GM19438 (cell line): ENCODE results near the gene G3BP2.
"Not testable (repeated sequence)": the region's sequence is repeated elsewhere in the genome, so short reads cannot be mapped to it uniquely, and the experiment has no call there.

Experiments
- ATAC-seq: cut with Tn5 transposase; IDR thresholded peaks from one replicate; pipeline ENCODE4 v1.9.1; 2021; ENCODE audit warnings: low read depth; ENCODE audit not compliant: unreplicated experiment

Gene G3BP2

DNA sequence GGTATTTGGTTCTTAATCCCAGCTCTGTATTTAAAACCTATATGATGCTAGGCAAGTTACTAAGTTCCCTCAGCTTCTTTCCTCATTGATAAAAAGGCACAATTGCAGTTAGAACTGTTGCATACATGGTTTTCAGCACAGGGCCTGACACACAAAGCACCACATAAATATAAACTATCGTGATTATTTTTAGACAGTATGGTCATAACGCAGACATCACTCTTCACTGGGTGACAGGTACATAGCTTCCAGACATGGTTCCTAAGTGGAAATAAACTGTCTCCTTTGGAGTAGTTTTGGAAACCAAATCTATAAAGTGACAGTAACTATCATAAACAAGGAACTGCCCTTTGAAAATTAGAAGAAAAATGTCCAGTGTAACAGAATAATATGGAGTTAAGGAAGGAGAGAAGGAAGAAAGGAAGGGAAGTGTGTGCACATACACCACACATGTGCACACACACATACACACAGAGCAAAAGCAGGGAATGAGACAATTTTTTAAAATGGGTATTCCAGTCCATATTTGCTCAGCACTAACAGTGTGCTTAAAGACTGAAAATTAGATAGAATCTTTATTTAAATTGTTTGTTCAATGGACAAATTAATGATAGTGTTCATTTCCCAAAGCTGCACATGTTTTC, 12.5 kb upstream of the G3BP2 start:
- no peak for ATAC-seq

GRCh38 chr4:75683482-75684155, 10.4 kb upstream of the G3BP2 start:
- no peak for ATAC-seq

- no peak for ATAC-seq
Observed at GRCh38 chr4:75679876-75680575, 6.8 kb upstream of the G3BP2 start.

DNA sequence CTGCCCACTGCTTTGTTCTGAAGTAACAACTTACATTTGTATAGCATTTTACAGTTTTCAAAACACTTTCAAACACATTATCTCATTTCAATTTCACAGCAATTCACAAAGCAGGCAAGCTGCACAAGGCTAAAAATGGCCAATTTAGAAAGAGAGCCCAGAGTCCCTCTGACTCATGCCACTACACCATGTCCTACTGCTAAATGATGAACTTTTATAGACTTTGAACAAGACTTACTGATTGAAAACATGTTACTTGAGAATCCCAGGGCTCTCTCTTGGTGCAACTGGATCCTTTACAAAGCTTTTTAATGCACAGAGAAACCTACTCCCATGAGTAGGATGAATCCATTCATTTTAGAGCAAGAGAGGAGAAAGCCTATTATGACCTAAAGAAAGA, 5.8 kb upstream of the G3BP2 start:
- no peak for ATAC-seq

DNA sequence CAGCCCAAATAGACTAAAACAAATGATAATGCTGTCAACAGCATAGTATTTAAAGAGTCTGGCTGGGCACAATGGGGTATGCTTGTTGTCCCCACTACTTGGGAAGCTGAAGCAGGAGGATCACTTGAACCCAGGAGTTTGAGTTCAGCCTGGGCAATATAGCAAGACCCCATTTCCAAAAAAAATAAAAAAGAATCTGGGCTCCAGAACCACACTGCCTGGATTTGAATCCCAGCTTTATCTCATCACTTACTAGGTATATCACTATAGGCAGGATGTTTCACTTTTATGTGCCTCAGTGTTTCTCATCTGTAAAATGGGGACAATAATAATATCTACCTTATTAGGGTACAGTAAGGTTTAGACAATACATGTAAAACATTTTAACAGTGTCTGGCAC, 5.3 kb upstream of the G3BP2 start:
- ATAC-seq, result no peak

- ATAC-seq, result no peak
Observed at GRCh38 chr4:75675004-75675531, 1.9 kb upstream of the G3BP2 start.

- ATAC-seq, result no peak
Observed at GRCh38 chr4:75673959-75674328, 733 bp upstream of the G3BP2 start.

DNA sequence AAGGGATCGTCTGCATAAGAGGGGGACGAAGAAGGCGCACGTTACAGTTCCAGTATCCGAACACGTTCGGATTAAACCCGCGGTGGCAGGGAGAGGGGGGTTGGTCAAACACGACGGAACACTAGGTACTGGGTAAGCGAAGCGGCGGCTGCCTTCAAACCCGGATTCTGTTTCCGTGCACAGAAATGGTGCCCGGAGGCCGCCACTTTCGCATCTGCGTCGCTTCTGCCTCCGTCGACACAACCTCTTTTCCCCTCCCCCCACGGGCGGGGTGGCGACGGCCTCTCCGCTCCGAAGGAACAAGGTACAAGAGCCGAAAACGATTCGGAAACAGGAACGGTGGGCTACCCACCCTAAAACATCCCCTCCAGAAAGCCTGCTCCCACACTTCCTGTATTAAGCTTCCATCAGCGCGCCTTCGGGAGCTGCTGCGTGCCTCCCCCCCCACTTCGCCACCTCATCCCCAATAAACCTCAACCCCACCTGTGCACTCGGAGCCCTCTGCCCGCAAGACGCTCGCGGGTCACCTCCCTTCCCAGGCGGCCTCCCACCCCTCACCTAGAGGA, 667 bp downstream of the G3BP2 start:
- ATAC-seq, result peak; percentile 31

- ATAC-seq, result no peak
Observed at GRCh38 chr4:75671802-75672421, 1.3 kb downstream of the G3BP2 start.

GRCh38 chr4:75668596-75668995, 4.6 kb downstream of the G3BP2 start:
- no peak for ATAC-seq

- not testable (repeated sequence) for ATAC-seq
Observed at GRCh38 chr4:75667636-75668035, 5.6 kb downstream of the G3BP2 start.

- ATAC-seq, result no peak
Observed at GRCh38 chr4:75666299-75666698, 6.9 kb downstream of the G3BP2 start.

- ATAC-seq, result not testable (repeated sequence)
Observed at GRCh38 chr4:75664604-75665003, 8.6 kb downstream of the G3BP2 start.

DNA sequence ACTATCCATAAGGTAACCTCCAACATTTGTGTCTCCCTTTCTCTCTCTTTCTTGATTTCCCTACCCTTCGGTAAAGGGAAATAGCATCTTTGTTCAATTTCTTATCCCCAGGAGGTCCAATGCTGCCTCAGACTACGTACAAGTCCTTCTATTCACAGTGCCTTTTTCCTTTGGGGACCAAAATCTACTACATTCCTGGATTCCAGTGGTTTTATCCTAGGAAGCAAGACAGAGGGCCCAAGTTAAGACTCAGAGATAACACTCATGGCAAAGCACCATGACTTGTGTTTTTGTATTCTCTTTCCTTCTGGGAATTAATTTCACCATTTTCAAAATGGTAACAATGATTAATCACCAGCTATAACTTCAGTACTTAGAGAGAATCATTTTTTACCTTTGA, 10.6 kb downstream of the G3BP2 start:
- ATAC-seq, result no peak

DNA sequence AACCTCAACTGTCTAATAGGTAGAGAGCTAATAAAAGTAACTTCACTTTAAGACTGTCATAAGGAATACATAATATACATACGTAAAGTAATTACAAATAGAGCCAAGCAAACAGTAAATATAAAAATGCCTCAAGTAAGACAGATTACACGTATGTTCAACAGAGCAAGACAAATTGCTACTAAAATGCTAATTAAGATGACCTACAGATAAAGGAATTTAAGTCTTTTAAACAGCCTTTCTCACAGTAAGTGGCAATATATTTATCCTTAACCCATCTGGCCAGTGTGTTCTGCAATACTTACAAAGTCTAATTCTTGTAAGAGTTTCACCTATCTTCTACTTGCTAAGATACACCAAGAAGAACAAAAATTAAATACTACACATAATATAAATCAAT, 12.7 kb downstream of the G3BP2 start:
- no peak for ATAC-seq

DNA sequence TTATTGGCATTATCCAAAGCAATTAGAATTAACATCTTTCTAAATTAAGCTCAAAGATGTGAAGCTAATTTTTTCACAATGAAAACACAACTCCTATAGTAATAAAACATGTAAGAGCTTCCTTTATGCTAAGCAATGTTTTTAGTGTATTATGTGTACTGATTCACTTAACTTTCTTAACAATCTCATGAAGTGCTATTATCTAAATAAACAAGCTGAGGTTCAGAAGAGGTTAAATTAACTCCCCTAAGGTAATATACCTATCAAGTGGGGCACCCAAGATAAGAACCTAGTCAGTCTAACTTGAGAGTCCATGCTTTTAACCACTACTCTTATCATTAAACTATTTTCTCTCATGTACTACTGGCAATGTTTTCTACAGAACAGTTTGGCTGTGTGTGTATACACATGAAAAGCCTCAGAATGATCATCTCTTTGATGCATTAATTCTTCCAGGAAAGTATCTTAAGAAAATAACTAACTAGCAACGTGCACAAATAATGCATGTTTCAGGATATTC, 13.6 kb downstream of the G3BP2 start:
- ATAC-seq, result no peak

GRCh38 chr4:75658876-75659275, 14.3 kb downstream of the G3BP2 start:
- no peak for ATAC-seq

DNA sequence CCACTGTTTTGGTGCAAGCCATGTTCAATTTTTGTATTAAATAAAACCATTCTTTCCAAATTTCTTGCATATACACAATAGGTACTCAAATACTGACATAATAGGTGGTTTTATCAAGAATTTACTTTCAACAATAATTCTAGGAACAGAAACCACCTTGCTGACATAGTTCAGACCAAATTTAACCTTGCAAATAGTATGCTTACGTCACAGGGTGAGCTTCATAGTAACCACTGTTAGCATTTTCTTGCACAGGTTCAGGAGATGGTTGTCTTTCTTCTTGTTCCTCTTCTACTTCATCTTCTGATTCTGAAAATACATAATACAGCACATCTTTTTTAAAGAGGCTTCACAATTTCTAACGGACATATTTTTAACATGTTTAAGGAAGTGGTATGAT, 17.6 kb downstream of the G3BP2 start:
- ATAC-seq, result no peak

GRCh38 chr4:75654905-75655304, 18.3 kb downstream of the G3BP2 start:
- no peak for ATAC-seq

GRCh38 chr4:75653845-75654503, 19.2 kb downstream of the G3BP2 start:
- no peak for ATAC-seq
